ENCODE results near the gene KPNB1. TPM values are rescaled to one million over a fixed set of nuclear protein-coding genes. Genes with fewer than 3 reads are reported as not detected.
A peak's percentile ranks its signal among the peaks of the same experiment; 100 is the strongest.

KPNB1 gene
- total RNA-seq, 6 donors from 2014 or later: 162 to 223 (median 175) TPM

DNA sequence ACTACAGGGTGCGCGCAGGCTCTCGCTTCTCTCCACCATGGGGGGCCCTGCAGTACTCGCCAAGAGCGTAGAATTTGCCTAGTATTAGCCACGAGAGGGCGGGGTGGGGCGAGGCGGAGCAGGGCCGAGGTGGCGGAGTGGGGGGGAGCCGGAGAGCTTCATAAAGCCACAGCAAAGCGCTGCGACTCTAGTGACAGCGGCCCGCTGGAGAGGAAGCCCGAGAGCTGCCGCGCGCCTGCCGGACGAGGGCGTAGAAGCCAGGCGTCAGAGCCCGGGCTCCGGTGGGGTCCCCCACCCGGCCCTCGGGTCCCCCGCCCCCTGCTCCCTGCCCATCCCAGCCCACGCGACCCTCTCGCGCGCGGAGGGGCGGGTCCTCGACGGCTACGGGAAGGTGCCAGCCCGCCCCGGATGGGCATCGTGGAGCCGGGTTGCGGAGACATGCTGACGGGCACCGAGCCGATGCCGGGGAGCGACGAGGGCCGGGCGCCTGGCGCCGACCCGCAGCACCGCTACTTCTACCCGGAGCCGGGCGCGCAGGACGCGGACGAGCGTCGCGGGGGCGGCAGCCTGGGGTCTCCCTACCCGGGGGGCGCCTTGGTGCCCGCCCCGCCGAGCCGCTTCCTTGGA, 83.4 kb downstream of the KPNB1 start, which contains the start of gene TBX21:
TBX21 (plus strand) TSS at position 190 of the 627 bp plus-strand sequence; CDS start at position 409, 219 bp downstream.
- no peaks in the 10 kb centered on the region for H3K36me3 ChIP-seq
- H3K4me1 ChIP-seq: peaks cover 12 to 18% (median 13%) of the 10 kb centered on the region in 4 donors
- 1% methylated on average over 25 to 39 of the region's 73 CpGs for WGBS, 2 donors
- TF ChIP-seq, protein P1, sequence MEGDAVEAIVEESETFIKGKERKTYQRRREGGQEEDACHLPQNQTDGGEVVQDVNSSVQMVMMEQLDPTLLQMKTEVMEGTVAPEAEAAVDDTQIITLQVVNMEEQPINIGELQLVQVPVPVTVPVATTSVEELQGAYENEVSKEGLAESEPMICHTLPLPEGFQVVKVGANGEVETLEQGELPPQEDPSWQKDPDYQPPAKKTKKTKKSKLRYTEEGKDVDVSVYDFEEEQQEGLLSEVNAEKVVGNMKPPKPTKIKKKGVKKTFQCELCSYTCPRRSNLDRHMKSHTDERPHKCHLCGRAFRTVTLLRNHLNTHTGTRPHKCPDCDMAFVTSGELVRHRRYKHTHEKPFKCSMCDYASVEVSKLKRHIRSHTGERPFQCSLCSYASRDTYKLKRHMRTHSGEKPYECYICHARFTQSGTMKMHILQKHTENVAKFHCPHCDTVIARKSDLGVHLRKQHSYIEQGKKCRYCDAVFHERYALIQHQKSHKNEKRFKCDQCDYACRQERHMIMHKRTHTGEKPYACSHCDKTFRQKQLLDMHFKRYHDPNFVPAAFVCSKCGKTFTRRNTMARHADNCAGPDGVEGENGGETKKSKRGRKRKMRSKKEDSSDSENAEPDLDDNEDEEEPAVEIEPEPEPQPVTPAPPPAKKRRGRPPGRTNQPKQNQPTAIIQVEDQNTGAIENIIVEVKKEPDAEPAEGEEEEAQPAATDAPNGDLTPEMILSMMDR (IDR thresholded peaks at IDR 0.05): peak in 2 of 6 experiments; percentile 5 to 8
- TF ChIP-seq POLR2AphosphoS5 (IDR thresholded peaks at IDR 0.05): peak in 1 of 2 donors; percentile 35
- no peak for TF ChIP-seq EP300 (IDR thresholded peaks at IDR 0.05)
- peak in 1 of 4 donors; percentile 48 for TF ChIP-seq POLR2A (IDR thresholded peaks at IDR 0.05)
- DNase-seq (peak; percentile 70 to 92), ATAC-seq (ENCODE audit: low FRiP score in 2 of 2) (peak; percentile 55 to 72)
- H3K27ac ChIP-seq: peak within 1 kb of the TSS in 3 of 4 donors; percentile 41 to 77 (median 72)
- H3K9me3 ChIP-seq: no peaks in the 10 kb centered on the region
- peaks cover 0 to 25% (median 10%) of the 10 kb centered on the region in 4 donors for H3K27me3 ChIP-seq
- peak within 1 kb of the TSS; percentile 15 to 52 (median 44) for H3K4me3 ChIP-seq

DNA sequence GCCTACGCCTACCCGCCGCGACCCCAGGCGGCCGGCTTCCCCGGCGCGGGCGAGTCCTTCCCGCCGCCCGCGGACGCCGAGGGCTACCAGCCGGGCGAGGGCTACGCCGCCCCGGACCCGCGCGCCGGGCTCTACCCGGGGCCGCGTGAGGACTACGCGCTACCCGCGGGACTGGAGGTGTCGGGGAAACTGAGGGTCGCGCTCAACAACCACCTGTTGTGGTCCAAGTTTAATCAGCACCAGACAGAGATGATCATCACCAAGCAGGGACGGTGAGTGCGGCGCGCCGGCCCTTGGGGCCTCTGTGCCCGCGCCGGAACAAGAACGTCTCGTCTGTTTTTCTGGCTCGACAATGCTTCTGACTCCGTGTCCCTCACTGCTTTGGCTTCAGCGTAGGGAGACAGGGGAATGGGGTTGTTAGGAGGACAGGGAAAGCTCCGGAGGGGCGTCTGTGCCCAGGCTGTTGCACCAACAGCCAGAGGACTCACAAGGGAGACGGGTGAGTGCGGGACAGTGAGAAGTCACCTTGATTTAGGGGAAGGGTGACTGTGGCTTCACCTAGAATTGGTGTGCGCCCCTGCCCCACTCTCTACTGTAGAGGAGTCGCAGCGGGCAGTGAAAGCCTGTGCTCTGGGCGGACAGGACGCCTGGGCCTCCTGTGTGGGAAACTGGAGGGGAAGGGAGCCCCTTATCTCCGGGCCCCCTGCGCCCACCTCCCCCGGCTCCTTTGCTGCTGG, 84.1 kb downstream of the KPNB1 start:
- ATAC-seq (ENCODE audit: low FRiP score in 2 of 2): peak in 1 of 2 donors; percentile 47
- Histone ChIP-seq H3K27me3 (peaks cover 0 to 25% (median 10%) of the 10 kb centered on the region in 4 donors), H3K4me1 (peaks cover 12 to 18% (median 13%) of the 10 kb centered on the region in 4 donors), H3K9me3 (no peaks in the 10 kb centered on the region), H3K4me3 (peak overlapping the region in 3 of 4 donors; percentile 40 to 52 (median 47)), H3K36me3 (no peaks in the 10 kb centered on the region), H3K27ac (peak overlapping the region in 3 of 4 donors; percentile 41 to 77 (median 72))
- TF ChIP-seq POLR2AphosphoS5 (IDR thresholded peaks at IDR 0.05) (no peak), POLR2A (IDR thresholded peaks at IDR 0.05) (no peak), EP300 (IDR thresholded peaks at IDR 0.05) (no peak)
- TF ChIP-seq, protein P1 (IDR thresholded peaks at IDR 0.05): no peak
- DNase-seq: peak in 1 of 2 donors; percentile 11
- WGBS, 2 donors: 8 to 12% methylated on average over 30 to 39 of the region's 60 CpGs

DNA sequence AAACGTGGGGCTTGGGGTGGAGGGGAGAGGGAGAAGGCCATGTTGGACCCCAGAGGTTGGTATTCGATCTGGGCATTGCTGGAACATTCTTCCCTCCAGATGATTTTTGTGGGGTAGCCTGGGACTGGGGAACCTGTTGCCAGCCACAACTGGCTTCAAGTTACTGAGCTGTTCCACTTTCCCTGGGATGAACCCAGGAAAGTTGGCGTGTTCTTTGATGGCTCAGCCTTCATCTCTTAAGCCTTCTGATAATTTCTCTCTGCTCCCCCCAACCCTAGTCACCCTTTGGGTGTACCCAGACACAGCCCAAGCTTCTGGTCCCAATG, 85.4 kb downstream of the KPNB1 start:
- ATAC-seq (ENCODE audit: low FRiP score in 2 of 2) (no peak), DNase-seq (no peak)
- TF ChIP-seq, protein P1 (IDR thresholded peaks at IDR 0.05): no peak
- TF ChIP-seq EP300 (IDR thresholded peaks at IDR 0.05) (no peak), POLR2AphosphoS5 (IDR thresholded peaks at IDR 0.05) (no peak), POLR2A (IDR thresholded peaks at IDR 0.05) (no peak)
- WGBS, 2 donors: 66 to 80% methylated on average over 3 of the region's 3 CpGs
- H3K4me1 ChIP-seq: peaks cover 12 to 18% (median 13%) of the 10 kb centered on the region in 4 donors
- H3K27ac ChIP-seq: peak overlapping the region in 2 of 4 donors; percentile 21 to 72
- peaks cover 0 to 25% (median 10%) of the 10 kb centered on the region in 4 donors for H3K27me3 ChIP-seq
- no peaks in the 10 kb centered on the region for H3K36me3 ChIP-seq
- no peaks in the 10 kb centered on the region for H3K9me3 ChIP-seq
- peak overlapping the region in 2 of 4 donors; percentile 47 to 52 for H3K4me3 ChIP-seq

Small RNA genes lying within 50 kb of the gene (small RNA-seq; reads per million reads assigned to genes)
- 0 reads per million in 4 donors for gene AC015674.1

Other genes with a start within 250 kb of the KPNB1 start
- gene NPEPPS, start 118.8 kb upstream of the KPNB1 start, total RNA-seq: 100 to 1,000 TPM in 3 of 6 donors, 10 to 100 TPM in 3; 82.8 to 359 (median 114) TPM
- gene TBKBP1, start 44.2 kb downstream of the KPNB1 start, total RNA-seq: 10 to 100 TPM in 4 of 6 donors, 1 to 10 TPM in 2; 6.4 to 28.3 (median 12.8) TPM
- 1 to 10 TPM; 2.0 to 5.2 (median 3.4) TPM for gene TBX21, start 83.3 kb downstream of the KPNB1 start, total RNA-seq
- gene OSBPL7, start 171.9 kb downstream of the KPNB1 start, total RNA-seq: 10 to 100 TPM; 10.7 to 44.0 (median 19.3) TPM
- gene MRPL10, start 181.6 kb downstream of the KPNB1 start, total RNA-seq: 10 to 100 TPM; 23.1 to 44.2 (median 28.6) TPM
- gene LRRC46, start 181.8 kb downstream of the KPNB1 start, total RNA-seq: 10 to 100 TPM in 1 of 6 donors, 1 to 10 TPM in 4, under 1 TPM in 1; 0.49 to 23.5 (median 9.1) TPM
- gene SCRN2, start 191.4 kb downstream of the KPNB1 start, total RNA-seq: 10 to 100 TPM; 24.4 to 73.3 (median 34.8) TPM
- gene SP6, start 201.2 kb downstream of the KPNB1 start, total RNA-seq: 1 to 10 TPM in 5 of 6 donors, under 1 TPM in 1; 0.76 to 6.4 (median 2.4) TPM
- 10 to 100 TPM in 3 of 6 donors, 1 to 10 TPM in 3; 7.6 to 19.4 (median 13.1) TPM for gene SP2, start 246.3 kb downstream of the KPNB1 start, total RNA-seq